Stomach (tissue), 9 donors: ENCODE data around the gene ZXDB. TPM values are rescaled to one million over a fixed set of nuclear protein-coding genes. Genes with fewer than 3 reads are reported as not detected.
"Not testable (repeated sequence)": the region's sequence is repeated elsewhere in the genome, so short reads cannot be mapped to it uniquely, and the experiment has no call there.

Source experiments
- DNase-seq, 2 donors: peaks; one replicate each; pipeline versions ENCODE4 v3.0.0 to v3.0.0-alpha.2; 2013 to 2019
- H3K27ac ChIP-seq, 5 donors: fragments of 200-600 bp in 4 of 5; sonication (generic) in 4 of 5; one replicate each; pipeline ENCODE4 v1.5.1; 2013 to 2019; ENCODE audit warnings: mild to moderate bottlenecking in 1 of 5, moderate library complexity in 1 of 5
- H3K27me3 ChIP-seq, 3 donors: fragments of 200-600 bp; sonication (generic); one replicate each; pipeline ENCODE4 v1.5.1; 2017 to 2019; ENCODE audit warnings: mixed run types in 1 of 3
- H3K36me3 ChIP-seq, 4 donors: fragments of 200-600 bp; sonication (generic); 1 replicate in 3 of 4; 2 replicates in 1 of 4; pipeline ENCODE4 v1.5.1; 2016 to 2019
- H3K4me1 ChIP-seq, 4 donors: fragments of 200-600 bp; sonication (generic); one replicate each; pipeline ENCODE4 v1.5.1; 2016 to 2019
- H3K4me3 ChIP-seq, 4 donors: fragments of 200-600 bp; sonication (generic) in 3 of 4; one replicate each; pipeline ENCODE4 v1.5.1; 2016 to 2019; ENCODE audit warnings: mild to moderate bottlenecking in 1 of 4
- H3K9me3 ChIP-seq, 4 donors: fragments of 200-600 bp; sonication (generic); one replicate each; pipeline ENCODE4 v1.5.1; 2016 to 2019
- EP300 ChIP-seq: sonication (generic); formaldehyde crosslinking; IDR thresholded peaks from one replicate; pipeline ENCODE4 v1.6.1; 2017; ENCODE audit warnings: antibody characterized with exemption
- POLR2A ChIP-seq, 4 donors: fragments of 450-650 bp; IDR thresholded peaks; one replicate each; pipeline ENCODE4 v1.6.1; 2016; ENCODE audit warnings: antibody characterized with exemption in 4 of 4, control low read depth in 2 of 4, mild to moderate bottlenecking in 1 of 4, moderate library complexity in 1 of 4
- POLR2AphosphoS5 ChIP-seq, 3 donors: sonication (generic); formaldehyde crosslinking; IDR thresholded peaks; one replicate each; pipeline ENCODE4 v1.6.1; 2016; ENCODE audit warnings: antibody characterized with exemption in 3 of 3
- WGBS, 5 donors: extraction: QIAGEN DNeasy Blood & Tissue Kit in 3 of 5; methylation state at CpG; one replicate each; pipeline versions ENCODE4 v1.1.5 to v1.1.7; 2013 to 2018; 5-methylcytosine and 5-hydroxymethylcytosine counted together
- intact Hi-C: fragments of 100-400 bp; cut with DNase I; formaldehyde crosslinking; loops from one replicate; pipeline ENCODE4 v1.15.1; 2023; ENCODE audit warnings: low total_unique reads
- polyA plus RNA-seq, 3 donors: library from polyadenylated mRNA; stranded (reverse); fragments of 200-250 nt; gene quantifications; one replicate each; pipeline ENCODE4 v1.2.3, GENCODE V29; 2013
- total RNA-seq, 5 donors: library from RNA; depleted of rRNA; stranded (reverse); fragments of >200 nt; gene quantifications; one replicate each; pipeline versions ENCODE4 v1.1.0 to v1.2.3, GENCODE V29; 2014 to 2016
- TF ChIP-seq, protein P1 (sequence below), 7 experiments: fragments of 450-650 bp in 4 of 7; fragments of 200-600 bp in 3 of 7; sonication (generic) in 3 of 7; IDR thresholded peaks; one replicate each; pipeline ENCODE4 v1.5.1; 2016 to 2019; ENCODE audit warnings: antibody characterized with exemption in 7 of 7, control low read depth in 2 of 7, mild to moderate bottlenecking in 1 of 7
- donor health status: healthy with polysubstance abuse.
- donor health status: Bipolar disorder and iron deficiency.
- donor health status: healthy.

The ZXDB gene
- total and polyA plus RNA-seq, 8 donors: 1.5 to 15.6 (median 7.3) TPM

DNA sequence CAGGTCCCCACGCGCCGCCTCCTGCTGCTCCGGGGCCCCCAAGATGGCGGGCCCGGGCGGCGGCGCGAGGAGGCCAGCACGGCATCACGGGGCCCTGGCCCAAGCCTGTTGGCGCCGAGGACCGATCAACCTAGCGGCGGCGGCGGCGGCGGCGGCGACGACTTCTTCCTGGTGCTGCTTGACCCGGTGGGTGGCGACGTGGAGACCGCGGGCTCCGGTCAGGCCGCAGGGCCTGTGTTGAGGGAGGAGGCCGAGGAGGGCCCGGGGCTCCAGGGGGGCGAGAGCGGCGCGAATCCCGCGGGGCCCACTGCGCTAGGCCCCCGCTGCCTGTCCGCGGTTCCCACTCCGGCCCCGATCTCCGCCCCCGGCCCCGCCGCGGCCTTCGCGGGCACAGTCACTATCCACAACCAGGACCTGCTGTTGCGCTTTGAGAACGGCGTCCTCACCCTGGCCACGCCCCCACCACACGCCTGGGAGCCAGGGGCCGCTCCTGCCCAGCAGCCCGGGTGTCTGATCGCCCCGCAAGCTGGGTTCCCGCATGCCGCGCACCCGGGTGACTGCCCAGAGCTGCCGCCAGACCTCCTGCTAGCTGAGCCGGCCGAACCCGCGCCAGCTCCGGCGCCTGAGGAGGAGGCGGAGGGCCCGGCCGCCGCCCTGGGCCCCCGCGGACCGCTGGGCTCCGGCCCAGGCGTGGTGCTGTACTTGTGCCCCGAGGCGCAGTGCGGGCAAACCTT, 516 bp downstream of the ZXDB start:
- TF ChIP-seq POLR2AphosphoS5 (IDR thresholded peaks at IDR 0.05): peak in 1 of 3 donors; percentile 14
- 0 to 29% (median 15%) methylated on average over 16 to 74 of the region's 84 CpGs; no CpG with 5 or more reads in 1 of the 5 donors for WGBS, 5 donors
- H3K27me3 ChIP-seq, H3K36me3 ChIP-seq, intact Hi-C loops, H3K9me3 ChIP-seq: not testable (repeated sequence)
- peak; percentile 38 to 59 for DNase-seq
- H3K27ac ChIP-seq: peak overlapping the region; percentile 89 to 95 (median 94)
- peak overlapping the region; percentile 51 to 58 (median 53) for H3K4me3 ChIP-seq
- peaks cover 0 to 37% (median 18%) of the 10 kb centered on the region in 4 donors for H3K4me1 ChIP-seq

DNA sequence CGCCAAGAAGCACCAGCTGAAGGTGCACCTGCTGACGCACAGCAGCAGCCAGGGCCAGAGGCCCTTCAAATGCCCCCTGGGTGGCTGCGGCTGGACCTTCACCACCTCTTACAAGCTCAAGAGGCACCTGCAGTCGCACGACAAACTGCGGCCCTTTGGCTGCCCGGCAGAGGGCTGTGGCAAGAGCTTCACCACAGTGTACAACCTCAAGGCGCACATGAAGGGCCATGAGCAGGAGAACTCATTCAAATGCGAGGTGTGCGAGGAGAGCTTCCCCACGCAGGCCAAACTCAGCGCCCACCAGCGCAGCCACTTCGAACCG, 1.0 kb downstream of the ZXDB start:
- H3K27me3 ChIP-seq, intact Hi-C loops, H3K9me3 ChIP-seq, H3K36me3 ChIP-seq: not testable (repeated sequence)
- TF ChIP-seq, protein P1, sequence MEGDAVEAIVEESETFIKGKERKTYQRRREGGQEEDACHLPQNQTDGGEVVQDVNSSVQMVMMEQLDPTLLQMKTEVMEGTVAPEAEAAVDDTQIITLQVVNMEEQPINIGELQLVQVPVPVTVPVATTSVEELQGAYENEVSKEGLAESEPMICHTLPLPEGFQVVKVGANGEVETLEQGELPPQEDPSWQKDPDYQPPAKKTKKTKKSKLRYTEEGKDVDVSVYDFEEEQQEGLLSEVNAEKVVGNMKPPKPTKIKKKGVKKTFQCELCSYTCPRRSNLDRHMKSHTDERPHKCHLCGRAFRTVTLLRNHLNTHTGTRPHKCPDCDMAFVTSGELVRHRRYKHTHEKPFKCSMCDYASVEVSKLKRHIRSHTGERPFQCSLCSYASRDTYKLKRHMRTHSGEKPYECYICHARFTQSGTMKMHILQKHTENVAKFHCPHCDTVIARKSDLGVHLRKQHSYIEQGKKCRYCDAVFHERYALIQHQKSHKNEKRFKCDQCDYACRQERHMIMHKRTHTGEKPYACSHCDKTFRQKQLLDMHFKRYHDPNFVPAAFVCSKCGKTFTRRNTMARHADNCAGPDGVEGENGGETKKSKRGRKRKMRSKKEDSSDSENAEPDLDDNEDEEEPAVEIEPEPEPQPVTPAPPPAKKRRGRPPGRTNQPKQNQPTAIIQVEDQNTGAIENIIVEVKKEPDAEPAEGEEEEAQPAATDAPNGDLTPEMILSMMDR (IDR thresholded peaks at IDR 0.05): peak in 1 of 7 experiments; percentile 10
- H3K4me1 ChIP-seq: peaks cover 0 to 37% (median 18%) of the 10 kb centered on the region in 4 donors
- peak; percentile 51 to 72 for DNase-seq
- WGBS, 5 donors: 12 to 50% (median 16%) methylated on average over 9 to 14 of the region's 15 CpGs
- peak overlapping the region; percentile 51 to 58 (median 53) for H3K4me3 ChIP-seq
- H3K27ac ChIP-seq: peak overlapping the region; percentile 89 to 95 (median 94)

DNA sequence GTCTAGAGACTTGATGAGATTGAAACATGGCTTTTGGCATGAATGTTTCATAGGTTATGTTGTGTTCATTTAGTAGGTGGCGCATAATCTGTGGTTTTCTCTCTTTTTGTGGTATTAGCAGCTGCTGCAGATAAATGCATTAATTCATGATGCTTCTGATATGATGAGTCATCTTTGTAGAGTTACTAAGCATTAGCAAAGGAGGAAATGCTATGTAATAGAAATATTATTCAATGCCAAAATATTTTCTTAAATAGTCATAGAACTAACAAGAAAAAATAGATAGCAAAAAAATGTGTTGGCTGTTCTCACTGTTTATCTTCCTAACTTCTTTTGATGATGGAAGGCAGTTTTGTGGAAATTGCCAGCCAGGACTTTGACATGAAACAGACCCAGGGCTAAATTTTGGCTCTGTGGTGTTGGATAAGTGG, 3.6 kb downstream of the ZXDB start:
- H3K27me3 ChIP-seq: no peaks in the 10 kb centered on the region
- H3K4me3 ChIP-seq: peak overlapping the region in 1 of 4 donors; percentile 24
- H3K4me1 ChIP-seq: peaks cover 0 to 37% (median 18%) of the 10 kb centered on the region in 4 donors
- intact Hi-C loops: no loop called here
- H3K27ac ChIP-seq: peak overlapping the region in 4 of 5 donors; percentile 10 to 43 (median 22)
- DNase-seq: peak in 1 of 2 donors; percentile 49
- H3K36me3 ChIP-seq: no peaks in the 10 kb centered on the region
- no peaks in the 10 kb centered on the region for H3K9me3 ChIP-seq
- TF ChIP-seq POLR2AphosphoS5 (IDR thresholded peaks at IDR 0.05): peak in 2 of 3 donors; percentile 14 to 24
- TF ChIP-seq POLR2A (IDR thresholded peaks at IDR 0.05): no peak
- WGBS, 5 donors: 37 to 61% (median 55%) methylated on average over 1 of the region's 1 CpG

DNA sequence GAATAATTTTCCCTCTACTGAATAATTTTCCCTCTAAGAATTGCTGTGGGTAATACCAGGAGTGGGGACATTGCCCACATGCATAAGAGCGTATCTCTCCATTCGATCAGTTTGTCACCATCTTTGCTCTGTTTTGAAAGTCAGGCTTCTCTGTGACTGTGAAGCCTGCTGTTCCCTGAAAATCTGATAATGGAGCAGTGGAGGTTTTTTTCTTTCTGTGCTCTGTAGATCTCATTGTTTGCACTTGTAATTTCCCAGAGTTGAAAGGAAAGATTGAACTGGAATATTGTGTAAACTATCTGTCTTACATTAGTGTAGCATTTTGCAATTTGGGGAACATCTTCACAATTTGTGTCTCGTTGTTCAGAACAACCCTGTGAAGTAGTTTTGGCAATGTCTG, 4.3 kb downstream of the ZXDB start:
- 41 to 56% (median 46%) methylated on average over 3 of the region's 3 CpGs for WGBS, 5 donors
- Histone ChIP-seq H3K4me3 (peak overlapping the region in 3 of 4 donors; percentile 5 to 29 (median 24)), H3K36me3 (no peaks in the 10 kb centered on the region), H3K4me1 (peaks cover 0 to 37% (median 16%) of the 10 kb centered on the region in 4 donors), H3K9me3 (no peaks in the 10 kb centered on the region), H3K27ac (peak overlapping the region in 4 of 5 donors; percentile 10 to 43 (median 20)), H3K27me3 (no peaks in the 10 kb centered on the region)
- intact Hi-C loops: no loop called here
- no peak for DNase-seq
- no peak for TF ChIP-seq POLR2AphosphoS5 (IDR thresholded peaks at IDR 0.05)
- no peak for TF ChIP-seq EP300
- TF ChIP-seq POLR2A (IDR thresholded peaks at IDR 0.05): no peak
- TF ChIP-seq, protein P1 (IDR thresholded peaks at IDR 0.05): no peak

DNA sequence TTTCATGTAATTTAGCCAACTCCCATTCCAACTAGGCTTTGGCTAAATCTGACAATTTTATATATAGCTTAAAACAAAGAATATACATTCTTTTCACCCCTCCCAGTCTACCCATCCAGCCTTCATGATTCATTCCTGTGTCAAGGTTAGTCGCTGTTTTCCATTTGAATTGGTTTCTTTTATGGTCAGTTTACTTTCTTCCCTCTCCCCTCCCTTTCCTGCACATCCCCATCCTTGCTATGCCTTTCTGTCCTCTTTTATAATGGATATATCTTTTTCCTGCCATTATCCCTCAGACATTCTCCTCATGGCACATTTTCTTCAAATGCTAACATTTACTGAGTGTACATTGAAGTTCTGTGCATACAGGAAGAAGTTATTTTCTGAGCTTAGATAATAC, 4.7 kb downstream of the ZXDB start:
- H3K36me3 ChIP-seq: no peaks in the 10 kb centered on the region
- H3K9me3 ChIP-seq: no peaks in the 10 kb centered on the region
- intact Hi-C loops: no loop called here
- peak overlapping the region in 1 of 5 donors; percentile 43 for H3K27ac ChIP-seq
- H3K27me3 ChIP-seq: no peaks in the 10 kb centered on the region
- TF ChIP-seq POLR2AphosphoS5 (IDR thresholded peaks at IDR 0.05): no peak
- TF ChIP-seq POLR2A (IDR thresholded peaks at IDR 0.05): no peak
- TF ChIP-seq, protein P1 (IDR thresholded peaks at IDR 0.05): no peak
- no peak for TF ChIP-seq EP300
- H3K4me3 ChIP-seq: peak overlapping the region in 2 of 4 donors; percentile 24 to 29
- no peak for DNase-seq
- H3K4me1 ChIP-seq: peaks cover 0 to 37% (median 15%) of the 10 kb centered on the region in 4 donors
- 37 to 62% (median 38%) methylated on average over 1 of the region's 1 CpG for WGBS, 5 donors
